ENCODE data around the gene REV1.
A peak's percentile ranks its signal among the peaks of the same experiment; 100 is the strongest.
"Not testable (repeated sequence)": the region's sequence is repeated elsewhere in the genome, so short reads cannot be mapped to it uniquely, and the experiment has no call there.

REV1 gene

GRCh38 chr2:99475095-99475494, 14.7 kb downstream of the REV1 start:
- Mint-ChIP-seq H3K4me1 (peaks cover 54% of the 10 kb centered on the region), H3K27ac (peak overlapping the region; percentile 32), H3K36me3 (peaks cover 23% of the 10 kb centered on the region)
- not testable (repeated sequence) for H3K4me3 Mint-ChIP-seq, H3K27me3 Mint-ChIP-seq, ATAC-seq, H3K9me3 Mint-ChIP-seq

GRCh38 chr2:99473518-99474083, 16.2 kb downstream of the REV1 start:
- H3K4me1 Mint-ChIP-seq = peaks cover 47% of the 10 kb centered on the region

GRCh38 chr2:99472600-99472960, 17.2 kb downstream of the REV1 start:
- H3K4me3 Mint-ChIP-seq = no peak overlapping the region
- no peak for ATAC-seq
- H3K27ac Mint-ChIP-seq = no peak overlapping the region
- H3K36me3 Mint-ChIP-seq = peaks cover 20% of the 10 kb centered on the region
- no peaks in the 10 kb centered on the region for H3K27me3 Mint-ChIP-seq
- no peaks in the 10 kb centered on the region for H3K9me3 Mint-ChIP-seq
- peaks cover 41% of the 10 kb centered on the region for H3K4me1 Mint-ChIP-seq

More at GRCh38 chr2:99473518-99474083, 16.2 kb downstream of the REV1 start:
- Mint-ChIP-seq H3K4me3 (no peak overlapping the region), H3K9me3 (no peaks in the 10 kb centered on the region), H3K36me3 (peaks cover 23% of the 10 kb centered on the region), H3K27ac (no peak overlapping the region), H3K27me3 (no peaks in the 10 kb centered on the region)
- no peak for ATAC-seq

GRCh38 chr2:99471654-99472599, 17.9 kb downstream of the REV1 start:
- H3K9me3 Mint-ChIP-seq = no peaks in the 10 kb centered on the region
- ATAC-seq = no peak
- no peaks in the 10 kb centered on the region for H3K27me3 Mint-ChIP-seq
- peaks cover 16% of the 10 kb centered on the region for H3K36me3 Mint-ChIP-seq
- H3K4me3 Mint-ChIP-seq = no peak overlapping the region
- no peak overlapping the region for H3K27ac Mint-ChIP-seq
- peaks cover 41% of the 10 kb centered on the region for H3K4me1 Mint-ChIP-seq

GRCh38 chr2:99470957-99471356, 18.9 kb downstream of the REV1 start:
- H3K36me3 Mint-ChIP-seq = peaks cover 15% of the 10 kb centered on the region
- H3K27me3 Mint-ChIP-seq = no peaks in the 10 kb centered on the region
- no peak for ATAC-seq
- H3K4me1 Mint-ChIP-seq = peaks cover 39% of the 10 kb centered on the region
- H3K4me3 Mint-ChIP-seq = no peak overlapping the region
- H3K9me3 Mint-ChIP-seq = no peaks in the 10 kb centered on the region
- H3K27ac Mint-ChIP-seq = no peak overlapping the region

GRCh38 chr2:99470459-99470858, 19.4 kb downstream of the REV1 start:
- H3K9me3 Mint-ChIP-seq, H3K4me3 Mint-ChIP-seq, H3K27ac Mint-ChIP-seq, H3K27me3 Mint-ChIP-seq, ATAC-seq: not testable (repeated sequence)
- peaks cover 39% of the 10 kb centered on the region for H3K4me1 Mint-ChIP-seq
- peaks cover 15% of the 10 kb centered on the region for H3K36me3 Mint-ChIP-seq

GRCh38 chr2:99469394-99469793, 20.4 kb downstream of the REV1 start:
- Mint-ChIP-seq H3K4me1 (peaks cover 28% of the 10 kb centered on the region), H3K27ac (no peak overlapping the region), H3K27me3 (no peaks in the 10 kb centered on the region), H3K9me3 (no peaks in the 10 kb centered on the region), H3K4me3 (no peak overlapping the region), H3K36me3 (peaks cover 15% of the 10 kb centered on the region)
- ATAC-seq = no peak

- Mint-ChIP-seq H3K27ac (no peak overlapping the region), H3K4me1 (peaks cover 24% of the 10 kb centered on the region), H3K9me3 (no peaks in the 10 kb centered on the region), H3K27me3 (no peaks in the 10 kb centered on the region), H3K4me3 (no peak overlapping the region), H3K36me3 (peaks cover 15% of the 10 kb centered on the region)
- ATAC-seq = no peak
Measured at GRCh38 chr2:99468155-99468554, 21.7 kb downstream of the REV1 start.

GRCh38 chr2:99467390-99467789, 22.4 kb downstream of the REV1 start:
- H3K36me3 Mint-ChIP-seq = peaks cover 15% of the 10 kb centered on the region
- no peaks in the 10 kb centered on the region for H3K27me3 Mint-ChIP-seq
- H3K27ac Mint-ChIP-seq = no peak overlapping the region
- H3K4me1 Mint-ChIP-seq = peaks cover 23% of the 10 kb centered on the region
- no peaks in the 10 kb centered on the region for H3K9me3 Mint-ChIP-seq
- ATAC-seq = no peak
- H3K4me3 Mint-ChIP-seq = no peak overlapping the region

GRCh38 chr2:99461828-99462483, 27.9 kb downstream of the REV1 start:
- no peak for ATAC-seq
- Mint-ChIP-seq H3K4me3 (no peak overlapping the region), H3K27me3 (no peaks in the 10 kb centered on the region), H3K9me3 (no peaks in the 10 kb centered on the region), H3K27ac (no peak overlapping the region), H3K36me3 (peaks cover 46% of the 10 kb centered on the region), H3K4me1 (no peaks in the 10 kb centered on the region)

- no peak overlapping the region for H3K27ac Mint-ChIP-seq
- peaks cover 63% of the 10 kb centered on the region for H3K36me3 Mint-ChIP-seq
- no peak overlapping the region for H3K4me3 Mint-ChIP-seq
- H3K4me1 Mint-ChIP-seq = no peaks in the 10 kb centered on the region
- H3K27me3 Mint-ChIP-seq = no peaks in the 10 kb centered on the region
- no peaks in the 10 kb centered on the region for H3K9me3 Mint-ChIP-seq
- ATAC-seq = no peak
Measured at GRCh38 chr2:99458529-99458928, 31.3 kb downstream of the REV1 start.

- Mint-ChIP-seq H3K27ac (no peak overlapping the region), H3K36me3 (peaks cover 49% of the 10 kb centered on the region), H3K9me3 (no peaks in the 10 kb centered on the region), H3K4me1 (peaks cover 5% of the 10 kb centered on the region), H3K27me3 (no peaks in the 10 kb centered on the region), H3K4me3 (no peak overlapping the region)
- ATAC-seq = no peak
Measured at GRCh38 chr2:99451686-99452085, 38.1 kb downstream of the REV1 start.

GRCh38 chr2:99451280-99451679, 38.5 kb downstream of the REV1 start:
- Mint-ChIP-seq H3K27ac (no peak overlapping the region), H3K4me3 (no peak overlapping the region), H3K9me3 (no peaks in the 10 kb centered on the region), H3K36me3 (peaks cover 51% of the 10 kb centered on the region), H3K4me1 (peaks cover 5% of the 10 kb centered on the region), H3K27me3 (no peaks in the 10 kb centered on the region)
- no peak for ATAC-seq

GRCh38 chr2:99450199-99450598, 39.6 kb downstream of the REV1 start:
- Mint-ChIP-seq H3K27ac (no peak overlapping the region), H3K4me3 (no peak overlapping the region), H3K4me1 (peaks cover 5% of the 10 kb centered on the region), H3K9me3 (no peaks in the 10 kb centered on the region), H3K36me3 (peaks cover 41% of the 10 kb centered on the region), H3K27me3 (no peaks in the 10 kb centered on the region)
- ATAC-seq = no peak

GRCh38 chr2:99448556-99448955, 41.3 kb downstream of the REV1 start:
- Mint-ChIP-seq H3K4me3 (no peak overlapping the region), H3K27ac (peak overlapping the region; percentile 3), H3K9me3 (no peaks in the 10 kb centered on the region), H3K4me1 (peaks cover 11% of the 10 kb centered on the region), H3K36me3 (peaks cover 44% of the 10 kb centered on the region), H3K27me3 (no peaks in the 10 kb centered on the region)
- no peak for ATAC-seq

Data from stimulated activated memory B cell treated with anti-CD40 and anti-IgM and Interleukin-4, amounts not matched to agents 10 μg/mL and 1 μg/mL and 100 μg/mL, for 72 hours (primary cell).